Activated CD4-positive, alpha-beta T cell treated with anti-CD3 and anti-CD28 coated beads, Interleukin-2, amount 50 U/mL, for 1 hour (primary cell): ENCODE data around the gene MSI2.

ENCODE experiments used
- DNase-seq: peaks from one replicate; pipeline ENCODE4 v3.0.0-alpha.2; 2020

Gene MSI2

DNA sequence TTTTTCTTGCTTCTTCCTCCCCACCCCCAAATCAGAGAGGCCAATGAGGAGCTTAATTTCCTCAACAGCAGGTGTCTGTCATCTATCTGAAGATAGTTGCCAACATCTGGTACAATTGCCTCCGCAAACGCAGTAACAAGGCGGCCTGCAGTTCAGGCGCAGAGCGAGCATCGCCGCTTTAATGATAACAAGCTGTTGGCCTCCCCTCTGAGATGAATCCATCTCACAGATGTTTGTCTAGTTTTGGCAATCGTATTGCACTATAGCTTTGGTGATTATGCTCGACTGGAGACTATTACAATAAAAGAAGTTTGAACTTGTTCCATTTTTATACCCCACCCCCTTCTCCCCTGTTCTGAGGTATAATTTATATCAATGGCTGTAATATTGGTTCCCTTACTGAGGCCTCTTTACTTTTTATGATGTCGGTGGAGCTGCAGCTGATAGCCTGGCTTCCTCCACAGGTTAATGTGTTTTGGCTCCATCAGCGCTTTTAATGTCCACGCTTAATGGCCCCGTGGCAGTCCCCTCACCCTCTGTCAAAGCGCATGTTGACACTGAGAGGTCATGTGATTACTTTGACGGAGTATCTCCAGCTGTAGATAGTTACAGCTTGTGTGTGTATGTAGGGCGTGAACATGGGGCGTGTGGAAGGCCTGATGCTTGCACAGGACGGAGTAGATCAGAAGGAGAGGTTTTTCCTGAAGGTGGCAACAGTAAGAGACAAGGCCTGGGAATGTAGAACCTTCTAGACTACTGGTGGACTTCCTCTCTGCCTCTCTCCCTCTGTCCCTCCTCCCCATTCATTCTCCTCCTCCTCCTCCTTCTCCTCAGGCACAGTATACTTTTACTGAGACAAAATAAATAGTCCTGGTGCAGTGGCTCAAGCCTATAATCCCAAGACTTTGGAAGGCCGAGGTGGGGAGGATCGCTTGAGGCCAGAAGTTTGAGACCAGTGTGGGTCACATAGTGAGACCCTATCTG is 164.7 kb downstream of the MSI2 start:
- no peak for DNase-seq

DNA sequence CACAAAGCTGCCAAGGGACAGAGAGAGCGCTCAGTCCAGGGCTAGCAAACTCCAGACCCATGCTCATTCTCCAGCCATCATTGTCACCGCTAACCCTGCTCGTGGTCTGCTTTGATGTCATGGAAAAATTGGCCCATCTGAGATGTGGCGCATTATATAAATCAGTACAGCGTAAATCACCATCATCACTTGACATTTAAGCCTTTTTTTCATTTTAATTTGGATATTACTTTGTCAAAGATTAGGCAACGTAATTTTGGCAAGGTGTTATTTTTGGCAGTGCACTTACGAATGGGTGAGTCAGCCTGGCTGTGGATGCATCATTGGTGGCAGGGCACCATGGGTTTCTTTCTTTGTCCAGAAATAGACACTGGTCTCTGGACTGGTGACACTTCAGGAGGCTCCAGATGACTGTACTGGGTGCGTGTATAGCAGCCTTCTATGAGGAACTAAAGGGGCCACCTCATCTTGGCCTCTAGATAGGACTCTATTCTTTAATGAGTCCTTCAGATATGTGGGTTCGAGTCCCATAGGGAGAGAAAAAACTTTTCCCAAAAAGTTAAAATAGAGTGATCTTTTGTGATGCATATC is 166.3 kb downstream of the MSI2 start:
- DNase-seq: no peak

DNA sequence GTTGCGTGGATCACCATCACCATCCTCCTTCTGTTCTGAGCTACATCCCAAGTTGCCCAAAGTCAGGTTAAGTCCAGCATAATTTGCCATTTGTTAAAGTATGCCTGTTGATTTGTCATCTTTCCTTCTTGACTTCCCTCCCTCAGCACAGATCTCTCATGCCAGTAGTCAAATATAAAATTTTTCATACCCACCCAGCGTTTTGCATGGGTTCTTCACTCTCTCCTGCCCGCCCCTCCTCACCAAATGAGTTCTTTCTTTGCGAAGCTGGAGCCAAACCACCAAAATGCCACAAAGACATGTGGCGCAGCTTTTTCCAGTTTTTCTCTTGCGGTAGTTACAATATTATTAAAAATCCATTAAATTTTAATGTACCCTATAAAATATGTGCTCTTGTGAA is 167.2 kb downstream of the MSI2 start:
- DNase-seq: no peak

DNA sequence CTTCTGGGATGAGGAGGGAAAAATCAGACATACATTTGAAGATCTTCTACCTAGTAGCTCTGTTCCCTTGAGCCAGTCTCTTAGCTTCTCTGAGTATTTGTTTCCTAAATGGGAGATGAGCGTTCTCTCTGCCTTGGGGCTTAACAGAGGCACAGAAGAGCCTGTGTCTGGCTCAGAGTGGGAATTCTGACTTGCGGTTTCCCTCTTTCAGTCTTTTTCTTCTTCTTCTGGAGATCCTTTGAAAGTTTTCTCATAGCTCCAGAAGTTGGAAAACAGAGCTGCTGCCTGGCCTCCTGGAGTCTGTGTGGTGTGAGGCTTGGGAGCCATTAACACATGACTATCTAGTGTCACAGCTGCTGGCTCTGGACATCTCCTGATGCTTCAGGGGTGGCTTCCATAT is 167.9 kb downstream of the MSI2 start:
- DNase-seq: no peak

DNA sequence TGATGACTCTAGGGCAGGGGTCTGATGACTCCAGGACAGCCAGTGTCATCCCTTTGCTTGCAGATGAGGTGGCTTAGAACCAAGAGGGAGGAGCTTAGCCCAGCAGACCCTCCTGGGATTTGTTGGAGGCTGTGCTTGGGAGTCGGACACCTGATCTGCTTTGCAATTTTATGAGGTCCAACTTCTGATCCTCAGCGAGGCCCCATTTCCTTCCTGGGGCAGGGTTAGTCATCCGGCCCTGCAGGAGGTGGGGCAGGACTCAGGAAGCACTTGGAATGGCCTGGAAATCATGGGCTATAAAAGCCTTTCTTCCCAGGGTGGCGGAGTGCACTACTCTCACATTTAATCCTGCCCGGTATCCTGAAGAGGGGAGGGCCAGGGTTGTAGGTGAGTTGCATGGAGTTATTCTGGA is 168.5 kb downstream of the MSI2 start:
- DNase-seq: no peak

DNA sequence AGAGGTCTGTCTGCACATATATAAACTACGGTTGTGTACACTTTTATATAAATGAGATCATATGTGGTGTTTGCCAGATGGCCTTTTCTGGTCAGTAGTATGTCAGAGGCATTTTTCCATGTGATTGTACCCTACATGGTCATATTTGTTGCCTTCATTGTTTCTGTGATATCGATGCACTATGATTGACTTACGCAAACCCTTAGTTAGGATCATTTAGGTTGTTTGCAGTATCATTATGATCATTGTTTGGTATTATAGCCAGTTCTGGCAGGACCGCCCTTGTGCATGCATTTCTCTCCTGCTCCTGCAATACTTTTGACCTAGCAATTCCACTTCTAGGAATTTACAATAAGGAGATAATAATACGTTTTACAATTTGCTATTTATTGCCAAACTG is 169.1 kb downstream of the MSI2 start:
- DNase-seq: no peak

DNA sequence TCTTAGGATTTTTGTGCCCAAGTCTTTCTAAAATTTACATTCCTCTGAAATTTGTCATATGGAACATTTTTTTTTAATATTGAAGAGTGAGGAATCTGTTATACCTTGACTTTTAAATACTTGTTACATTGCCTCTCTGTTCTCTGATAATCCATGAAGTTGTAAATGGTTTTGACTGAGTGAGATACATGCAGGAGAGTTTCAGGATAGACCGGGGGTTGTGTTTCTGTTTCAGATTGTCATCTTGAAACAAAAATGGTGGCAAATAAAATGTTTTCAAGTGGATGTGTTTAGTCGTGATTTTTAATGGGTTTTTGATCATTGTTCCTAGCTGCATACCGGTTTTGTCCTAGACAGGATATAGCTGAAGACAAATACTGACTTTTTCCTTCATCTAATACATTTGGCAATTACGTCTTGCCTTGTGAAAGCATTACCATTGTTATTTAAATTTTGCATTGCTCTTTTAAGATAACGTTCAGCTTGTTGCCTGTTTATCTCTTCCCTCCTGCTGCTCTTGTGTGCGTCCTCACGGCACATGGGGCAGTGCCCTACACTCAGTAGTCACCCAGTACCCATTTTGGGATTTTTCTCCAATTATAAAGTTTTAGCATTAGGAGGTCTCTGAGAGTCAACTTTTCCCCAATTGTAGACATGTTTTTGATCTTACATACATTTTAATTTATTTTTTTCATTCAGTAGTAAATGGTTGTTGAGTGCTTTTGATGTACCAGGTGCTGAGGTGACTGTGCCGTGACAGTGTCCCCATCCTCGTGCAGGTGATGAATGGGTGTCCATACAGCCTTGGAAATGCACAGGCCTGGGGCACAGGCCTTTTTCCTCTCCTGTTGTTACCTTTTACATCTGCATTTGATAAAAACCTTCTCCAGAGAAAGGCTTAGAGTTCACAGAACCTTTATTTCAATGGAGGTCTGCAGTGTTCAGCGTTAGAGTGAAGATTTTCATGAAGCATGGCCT is 169.9 kb downstream of the MSI2 start:
- no peak for DNase-seq

DNA sequence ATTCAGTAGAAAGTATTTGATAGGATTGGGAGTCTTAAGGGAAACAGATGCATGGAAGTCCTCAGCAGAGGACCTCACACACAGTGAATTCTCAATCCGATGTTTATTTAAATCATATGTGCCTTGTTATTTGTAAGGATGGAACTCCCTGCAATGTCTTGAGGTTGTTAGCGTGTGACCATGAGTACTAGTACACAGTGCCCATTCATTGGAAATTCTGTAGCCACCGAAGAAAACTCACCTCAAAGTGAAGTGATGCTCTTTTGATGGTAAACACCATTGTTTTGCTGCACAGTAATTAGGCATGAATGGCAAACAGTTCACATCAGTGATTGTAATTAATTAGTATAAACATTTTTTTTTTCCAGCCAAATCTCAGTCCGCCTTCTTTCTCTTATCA is 173.6 kb downstream of the MSI2 start:
- no peak for DNase-seq

DNA sequence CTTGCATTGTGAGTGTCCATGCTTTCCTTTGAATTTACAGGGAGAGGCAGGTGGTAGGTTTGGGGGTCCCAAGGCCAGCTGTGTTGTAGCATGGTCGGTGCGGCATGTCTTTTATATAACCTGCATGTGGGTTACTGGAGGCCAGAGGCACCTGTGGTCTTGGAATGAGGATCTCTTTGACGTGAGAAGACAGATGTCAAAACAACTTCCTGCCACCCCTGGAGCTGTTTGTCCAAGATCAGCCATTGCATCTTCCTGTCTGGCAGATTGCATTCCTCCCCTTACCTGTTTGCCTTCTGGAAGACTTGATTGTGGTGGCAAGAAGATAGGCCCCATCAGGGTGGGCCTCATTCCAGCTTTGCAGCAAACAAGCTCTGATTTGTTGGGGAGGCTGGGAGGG is 175.1 kb downstream of the MSI2 start:
- no peak for DNase-seq

DNA sequence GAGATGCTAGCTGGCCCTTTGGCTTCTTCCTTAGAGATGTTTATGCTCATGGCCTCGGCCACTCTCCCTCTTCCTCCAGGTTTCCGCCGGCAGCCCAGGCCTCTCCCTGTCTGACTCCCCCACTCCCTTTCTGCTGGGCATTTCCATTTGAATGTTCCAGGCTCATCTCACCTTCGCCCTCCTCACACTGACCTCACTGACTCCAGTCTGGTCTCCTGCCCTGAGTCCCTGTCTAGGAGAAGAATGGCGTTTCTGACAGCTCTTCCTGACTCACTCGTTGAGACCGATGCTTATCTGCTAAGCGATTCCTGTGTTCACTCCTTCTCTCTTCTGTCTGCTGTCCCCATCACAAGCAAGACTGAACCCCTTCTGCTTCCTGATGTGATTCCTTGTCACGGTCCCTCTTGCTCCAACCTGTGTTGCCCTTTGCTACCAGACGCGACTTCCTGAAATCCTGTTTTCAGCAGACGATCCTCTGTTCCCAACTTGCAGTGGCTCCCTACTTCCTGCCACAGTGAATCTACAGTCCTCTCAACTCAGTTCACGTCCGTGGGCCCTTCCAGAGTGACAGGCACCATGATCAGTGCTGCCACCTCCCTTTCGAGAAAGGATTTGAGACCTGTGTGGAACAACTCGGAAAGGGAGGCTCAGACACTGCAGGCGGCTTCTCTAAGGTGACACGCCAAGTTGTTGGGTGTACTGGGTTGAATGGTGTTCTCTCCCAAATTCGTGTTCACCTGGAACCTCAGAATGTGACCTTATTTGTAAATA is 176.4 kb downstream of the MSI2 start:
- DNase-seq: no peak

DNA sequence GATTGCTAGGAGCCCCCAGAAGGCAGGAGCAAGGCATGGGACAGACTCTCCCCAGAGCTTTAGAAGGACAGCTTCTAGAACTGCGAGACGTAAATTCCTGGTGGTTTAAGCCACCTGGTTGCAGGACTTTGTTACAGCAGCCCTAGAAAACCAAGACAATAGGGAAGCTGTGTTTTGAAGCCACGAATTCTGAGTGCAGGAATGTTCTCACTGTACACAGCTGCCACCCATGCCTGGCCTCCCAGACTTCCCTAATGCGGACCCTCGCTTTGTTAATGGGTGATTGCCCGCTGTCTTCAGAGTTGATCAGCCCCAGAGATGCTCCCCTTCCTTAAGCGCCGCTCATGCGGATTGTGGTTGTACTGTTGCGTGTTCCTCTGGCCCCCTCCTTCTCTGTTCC is 177.1 kb downstream of the MSI2 start:
- DNase-seq: no peak

DNA sequence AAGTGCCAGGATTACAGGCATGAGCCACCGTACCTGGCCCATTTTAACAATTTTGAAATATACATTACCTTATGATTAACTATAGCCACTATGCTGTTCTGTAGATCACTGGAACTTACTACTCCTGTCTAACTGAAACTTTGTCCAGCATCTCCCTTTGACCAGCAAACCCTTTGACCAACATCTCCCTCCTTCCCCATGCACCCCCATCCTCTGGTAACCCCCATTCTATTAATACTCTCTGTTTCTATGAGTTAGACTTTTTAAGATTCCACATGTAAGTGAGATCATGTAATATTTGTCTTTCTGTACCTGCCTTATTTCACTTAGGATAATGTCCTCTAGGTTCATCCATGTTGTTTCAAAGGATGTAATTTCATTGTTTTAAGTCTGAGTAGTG is 178.0 kb downstream of the MSI2 start:
- DNase-seq: no peak

DNA sequence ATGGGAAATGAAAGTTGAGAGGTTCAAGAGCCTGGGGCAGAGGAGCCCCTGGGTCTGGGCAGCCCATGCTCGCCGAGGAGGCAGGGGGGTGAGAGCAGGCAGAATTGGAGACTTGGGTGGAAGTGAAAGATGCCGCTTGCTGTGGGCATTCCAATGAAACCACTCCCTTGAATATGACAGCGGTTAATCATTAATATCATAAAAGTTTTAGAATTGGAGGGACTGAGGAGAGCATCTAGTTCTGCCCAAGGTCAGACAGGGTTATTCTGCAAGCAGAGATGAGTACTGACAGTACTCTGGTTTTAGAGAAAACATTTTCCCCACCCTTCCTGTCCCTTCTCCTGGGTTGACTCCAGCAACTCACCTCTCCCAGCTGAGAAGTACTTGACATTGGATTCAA is 180.2 kb downstream of the MSI2 start:
- DNase-seq: no peak

DNA sequence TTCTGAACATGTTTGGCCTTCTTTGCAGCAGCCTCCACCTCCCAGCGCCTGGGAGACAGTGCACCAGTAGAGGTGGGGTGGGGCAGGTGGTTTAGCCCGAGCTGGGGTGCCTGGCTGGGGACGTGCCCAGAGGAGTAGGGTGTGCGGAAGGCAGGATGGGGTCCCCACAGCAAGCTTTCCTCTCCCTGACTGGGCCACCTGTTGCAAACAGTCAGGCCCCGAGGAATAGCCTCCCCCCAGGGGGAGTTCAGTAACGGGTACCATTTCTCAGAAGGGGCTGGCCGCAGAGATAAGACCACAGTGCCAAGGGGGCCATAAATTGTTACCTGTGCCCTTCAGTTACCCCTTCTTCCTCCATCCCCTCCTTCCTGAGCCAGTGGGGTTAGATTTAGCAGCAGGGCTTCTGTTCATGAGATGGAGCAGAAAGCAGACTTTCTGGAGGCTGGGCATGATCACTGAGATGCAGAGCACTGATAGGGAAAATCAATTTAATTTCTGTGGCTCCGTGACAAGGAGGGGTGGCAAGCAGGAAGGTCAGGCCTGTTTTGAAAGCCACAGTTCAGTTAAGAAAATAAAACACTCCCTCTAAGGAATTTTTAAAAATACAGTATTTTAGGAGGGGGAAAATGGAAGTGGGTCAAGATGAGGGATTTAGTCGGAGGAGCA is 181.9 kb downstream of the MSI2 start:
- no peak for DNase-seq

DNA sequence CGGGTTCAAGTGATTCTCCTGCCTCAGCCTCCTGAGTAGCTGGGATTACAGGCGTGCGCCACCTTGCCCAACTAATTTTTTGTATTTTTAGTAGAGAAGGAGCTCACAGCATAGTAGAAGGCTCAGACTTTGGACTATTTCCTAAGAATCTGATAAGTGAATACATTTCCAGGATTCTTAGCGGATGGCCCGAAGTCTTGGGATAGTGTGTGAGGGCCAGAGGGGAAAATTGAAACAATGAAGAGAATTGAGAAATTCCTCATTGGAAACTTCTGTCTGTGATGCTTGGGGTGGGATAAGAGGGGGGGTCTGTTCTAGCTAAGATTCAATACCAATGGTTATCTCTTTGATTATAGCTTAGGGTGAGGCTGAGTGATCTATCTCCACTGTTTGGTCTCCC is 183.3 kb downstream of the MSI2 start:
- DNase-seq: no peak

DNA sequence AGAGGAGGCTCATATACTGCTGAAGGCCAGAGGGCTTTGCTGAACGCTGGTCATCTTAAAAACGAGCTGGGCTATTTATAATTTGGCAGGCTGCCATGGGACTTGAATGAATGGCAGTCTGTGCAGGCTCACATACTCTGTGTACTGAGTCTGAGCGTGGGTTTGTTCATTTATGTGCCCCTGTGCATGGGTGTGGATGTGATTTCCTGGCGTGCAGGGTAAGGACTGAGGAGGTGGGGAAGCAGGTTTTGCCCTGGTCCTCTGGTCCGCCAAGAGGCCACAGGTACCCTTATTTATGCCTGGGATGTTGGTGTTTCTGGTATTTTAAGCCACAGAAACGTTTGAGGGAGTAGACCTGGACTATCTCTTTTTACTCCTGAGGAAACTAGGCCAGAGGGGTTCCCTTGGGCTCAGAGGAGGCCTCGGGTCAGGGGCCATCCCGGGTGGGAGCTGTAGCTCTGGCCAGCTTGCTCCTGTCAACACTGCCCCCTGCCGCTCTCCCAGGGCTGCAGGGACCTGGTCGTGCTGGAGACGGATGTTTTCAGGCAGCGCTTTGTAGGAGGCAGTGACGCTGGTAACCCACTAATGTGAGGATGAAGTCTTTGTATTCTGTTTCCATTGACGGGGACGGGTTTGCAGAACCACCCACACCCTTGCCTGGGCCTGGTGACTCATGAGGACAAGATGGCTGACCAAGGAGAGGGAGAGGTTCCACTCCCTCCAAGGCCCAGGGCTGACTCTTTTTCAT is 184.4 kb downstream of the MSI2 start:
- peak; percentile 57 for DNase-seq

DNA sequence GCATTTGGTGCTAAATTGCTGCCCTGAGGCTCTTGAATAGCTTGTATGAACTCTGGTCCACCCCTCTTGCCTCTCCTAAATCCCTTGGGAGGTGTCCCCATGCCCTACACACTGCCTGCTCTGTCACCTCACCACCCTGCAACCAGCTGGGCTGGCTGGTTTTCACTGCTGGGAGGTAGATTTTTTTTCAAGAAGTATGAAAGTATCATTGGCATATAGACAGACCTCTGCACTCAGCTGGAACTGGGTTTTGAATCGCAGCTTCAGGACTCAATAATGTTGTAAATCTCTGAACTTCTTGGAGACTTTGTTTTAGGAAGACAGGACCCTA is 184.9 kb downstream of the MSI2 start:
- DNase-seq: no peak

DNA sequence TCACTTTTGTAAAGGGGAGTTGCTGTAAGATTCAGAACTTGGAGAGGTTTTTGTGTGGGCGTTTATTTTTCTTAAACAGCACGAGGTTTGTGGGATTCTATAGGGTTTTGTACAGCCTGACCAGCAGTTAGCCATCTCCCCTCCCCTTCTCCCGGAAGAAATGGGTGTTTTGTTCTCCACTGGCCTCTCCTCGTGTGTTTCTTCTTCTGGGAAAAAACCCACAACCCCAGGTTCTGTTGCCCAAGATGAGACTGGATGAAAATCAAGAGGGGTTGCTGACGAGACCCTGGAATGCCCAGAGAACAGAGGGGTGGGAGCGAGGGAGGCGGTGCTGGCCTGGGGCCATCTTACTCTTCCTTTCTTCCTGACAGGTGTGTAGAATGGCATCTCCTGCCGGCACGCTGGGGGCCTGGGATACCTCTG is 186.1 kb downstream of the MSI2 start:
- DNase-seq: no peak

DNA sequence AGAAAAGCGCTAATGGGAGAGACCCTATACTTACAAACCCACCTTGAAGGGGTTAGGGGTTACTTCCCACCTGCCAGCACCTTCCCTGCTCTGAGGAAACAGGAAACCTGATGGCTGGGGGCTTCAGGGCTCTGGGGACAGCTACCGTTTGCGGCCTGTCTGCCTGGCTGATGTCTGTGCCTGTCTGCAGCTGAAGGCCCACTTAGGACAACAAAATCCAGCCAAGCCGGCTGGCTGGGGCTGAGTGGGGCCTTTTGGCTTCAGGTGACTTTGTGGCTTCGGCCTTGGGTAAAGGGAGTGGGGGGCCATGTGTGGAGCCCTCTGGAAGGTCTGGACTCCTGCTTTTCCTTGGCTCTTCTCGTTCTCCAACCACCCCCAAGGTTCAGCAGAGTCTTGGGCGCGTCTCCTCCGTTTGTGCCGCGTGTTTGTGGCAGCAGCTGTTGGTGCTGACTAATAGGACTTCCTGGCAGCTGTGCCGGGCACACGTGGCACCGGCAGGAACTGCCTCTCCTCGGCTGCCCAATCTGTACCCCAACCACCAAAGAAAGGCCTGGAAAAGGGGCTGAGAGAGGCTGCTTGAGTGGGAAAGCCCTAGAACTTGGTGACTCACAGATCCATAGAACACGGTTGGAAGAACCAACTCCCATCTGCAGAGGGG is 186.7 kb downstream of the MSI2 start:
- peak; percentile 47 for DNase-seq

DNA sequence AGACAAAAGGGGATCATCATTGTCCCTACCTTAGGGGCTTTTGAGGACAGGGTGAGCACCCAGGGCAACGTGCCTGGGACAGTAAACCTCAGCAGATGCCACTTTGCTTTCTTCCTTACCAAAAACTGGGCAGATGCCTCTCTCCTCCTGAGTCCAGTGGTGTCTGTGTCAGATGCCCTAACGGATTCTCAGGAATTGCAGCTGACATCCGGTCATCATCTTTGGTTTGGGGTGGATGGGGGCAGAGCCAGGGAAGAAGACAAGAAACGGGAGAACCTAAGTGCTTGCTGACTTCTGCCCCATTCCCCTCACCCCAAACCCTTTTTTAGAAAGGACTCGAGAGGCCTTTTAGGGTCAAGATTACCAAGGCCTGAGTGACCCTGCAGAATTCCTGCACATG is 187.5 kb downstream of the MSI2 start:
- DNase-seq: no peak
